HG02973 (cell line): ENCODE results near the gene NUDT1.
"Not testable (repeated sequence)": the region's sequence is repeated elsewhere in the genome, so short reads cannot be mapped to it uniquely, and the experiment has no call there.

Experiments used
- ATAC-seq: cut with Tn5 transposase; IDR thresholded peaks from one replicate; pipeline ENCODE4 v1.9.1; 2021; ENCODE audit warnings: moderate library complexity; ENCODE audit not compliant: unreplicated experiment

Gene NUDT1

GRCh38 chr7:2264158-2264557 is 22.1 kb downstream of the NUDT1 start:
- no peak for ATAC-seq

- no peak for ATAC-seq
Measured at GRCh38 chr7:2266911-2267310, 24.9 kb downstream of the NUDT1 start.

DNA sequence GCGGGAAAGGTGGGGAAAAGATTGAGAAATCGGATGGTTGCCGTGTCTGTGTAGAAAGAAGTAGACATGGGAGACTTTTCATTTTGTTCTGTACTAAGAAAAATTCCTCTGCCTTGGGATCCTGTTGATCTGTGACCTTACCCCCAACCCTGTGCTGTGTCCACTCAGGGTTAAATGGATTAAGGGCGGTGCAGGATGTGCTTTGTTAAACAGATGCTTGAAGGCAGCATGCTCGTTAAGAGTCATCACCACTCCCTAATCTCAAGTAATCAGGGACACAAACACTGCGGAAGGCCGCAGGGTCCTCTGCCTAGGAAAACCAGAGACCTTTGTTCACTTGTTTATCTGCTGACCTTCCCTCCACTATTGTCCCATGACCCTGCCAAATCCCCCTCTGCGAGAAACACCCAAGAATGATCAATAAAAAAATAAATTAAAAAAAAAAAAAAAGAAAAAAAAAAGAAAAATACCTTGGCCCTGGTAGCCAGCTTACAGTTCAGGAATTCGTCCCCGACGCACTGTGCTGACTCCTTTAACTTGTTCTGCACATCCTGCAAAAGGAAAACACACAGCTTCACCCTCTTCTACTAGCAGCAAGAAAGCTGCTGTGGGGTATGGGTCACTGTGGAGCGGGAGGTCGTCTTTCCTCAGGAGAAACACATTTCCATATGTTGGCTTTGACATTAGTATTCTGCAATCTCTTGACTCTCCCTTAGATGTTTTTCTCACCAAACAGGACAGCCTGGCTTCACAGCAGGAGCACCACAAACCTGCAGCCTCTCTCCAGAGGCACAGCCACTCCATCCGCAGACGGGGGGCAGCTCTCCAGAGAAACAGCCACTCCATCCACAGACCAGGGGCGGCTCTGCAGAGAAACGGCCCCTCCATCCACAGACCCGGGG is 27.3 kb downstream of the NUDT1 start:
- ATAC-seq, result not testable (repeated sequence)

GRCh38 chr7:2269991-2270460 is 28.0 kb downstream of the NUDT1 start:
- no peak for ATAC-seq

DNA sequence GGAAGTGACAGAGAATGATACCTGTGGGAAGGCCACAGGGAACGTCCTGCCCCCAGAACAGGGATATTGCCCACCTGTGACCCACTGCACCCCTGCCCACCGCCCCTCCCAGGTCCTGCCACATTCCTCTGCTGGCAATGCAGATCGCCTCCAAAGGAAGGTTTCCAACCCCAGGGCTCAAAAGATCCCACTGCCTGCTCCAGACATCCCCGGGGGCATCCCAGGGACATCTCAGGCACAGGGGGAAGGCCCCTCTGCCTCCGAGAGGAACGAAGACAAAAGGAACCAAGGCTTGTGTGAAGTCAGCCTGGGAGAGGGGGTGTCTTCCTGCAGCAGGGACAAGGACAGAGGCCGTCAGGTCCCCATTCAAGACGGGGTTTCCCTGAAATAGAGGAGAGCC is 28.5 kb downstream of the NUDT1 start:
- no peak for ATAC-seq

- ATAC-seq, result no peak
Measured at GRCh38 chr7:2271273-2272026, 29.4 kb downstream of the NUDT1 start.

- no peak for ATAC-seq
Measured at GRCh38 chr7:2272031-2272430, 30.0 kb downstream of the NUDT1 start.

DNA sequence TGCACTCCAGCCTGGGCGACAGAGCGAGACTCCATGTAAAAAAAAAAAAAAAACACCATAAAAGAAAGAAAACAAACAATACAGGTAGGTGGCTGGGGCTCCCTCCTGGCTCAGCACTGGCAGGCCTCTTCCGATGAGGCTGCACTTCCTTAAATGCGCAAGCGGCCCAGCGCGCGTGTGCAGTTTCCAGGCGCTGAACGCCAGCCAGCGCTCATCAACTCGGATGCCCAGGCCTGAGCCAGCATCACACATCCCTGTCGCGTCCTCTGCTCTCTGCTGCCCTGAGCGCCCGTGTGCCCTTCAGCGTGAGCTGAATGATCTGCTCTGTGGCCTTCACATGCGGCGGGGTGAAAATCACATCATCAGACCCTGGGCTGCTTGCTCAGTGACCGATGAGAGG is 31.8 kb downstream of the NUDT1 start:
- ATAC-seq, result no peak

- ATAC-seq, result no peak
Measured at GRCh38 chr7:2274666-2275065, 32.6 kb downstream of the NUDT1 start.

GRCh38 chr7:2275101-2275500 is 33.1 kb downstream of the NUDT1 start:
- no peak for ATAC-seq

- ATAC-seq, result no peak
Measured at GRCh38 chr7:2276107-2276506, 34.1 kb downstream of the NUDT1 start.

DNA sequence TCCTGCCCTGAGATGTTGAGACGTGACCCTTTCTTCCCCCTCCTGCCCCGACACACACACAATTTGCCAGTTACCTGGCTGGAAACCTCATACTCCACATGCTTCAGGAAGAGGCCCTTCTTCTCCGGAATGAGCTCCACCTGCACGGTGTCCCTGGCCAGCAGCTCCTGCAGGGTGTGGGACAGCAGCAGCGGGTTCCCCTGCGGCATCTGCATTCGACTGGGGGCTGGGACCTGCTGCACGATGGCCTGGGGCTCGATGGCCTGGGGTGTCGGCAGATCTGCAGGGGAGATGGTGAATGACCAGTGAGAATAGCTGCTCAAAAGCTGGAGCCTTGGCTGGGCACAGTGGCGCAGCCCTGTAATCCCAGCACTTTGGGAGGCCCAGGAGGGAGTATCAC is 36.0 kb downstream of the NUDT1 start:
- ATAC-seq, result no peak

- no peak for ATAC-seq
Measured at GRCh38 chr7:2279896-2280295, 37.9 kb downstream of the NUDT1 start.

GRCh38 chr7:2280424-2280823 is 38.4 kb downstream of the NUDT1 start:
- no peak for ATAC-seq

GRCh38 chr7:2281541-2281940 is 39.5 kb downstream of the NUDT1 start:
- ATAC-seq, result no peak

- ATAC-seq, result no peak
Measured at GRCh38 chr7:2282185-2282751, 40.2 kb downstream of the NUDT1 start.

GRCh38 chr7:2283074-2283473 is 41.0 kb downstream of the NUDT1 start:
- ATAC-seq, result no peak

DNA sequence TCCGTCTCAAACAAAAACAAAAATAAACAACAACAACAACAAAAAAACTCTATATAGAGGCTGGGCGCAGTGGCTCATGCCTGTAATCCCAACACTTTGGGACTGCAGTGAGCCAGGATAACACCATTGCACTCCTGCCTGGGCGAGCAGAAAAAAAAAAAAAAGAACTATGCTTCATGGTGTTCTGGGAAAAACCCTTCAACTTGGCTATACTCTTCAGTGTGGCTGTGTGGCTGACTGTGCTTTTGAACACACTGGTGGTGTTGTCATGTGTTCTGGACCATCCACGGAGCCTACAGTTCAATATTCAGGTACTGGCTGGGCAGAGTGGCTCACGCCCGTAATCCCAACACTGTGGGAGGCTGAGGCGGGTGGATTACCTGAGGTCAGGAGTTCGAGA is 45.7 kb downstream of the NUDT1 start:
- no peak for ATAC-seq

GRCh38 chr7:2288503-2288902 is 46.5 kb downstream of the NUDT1 start:
- ATAC-seq, result peak; percentile 71

GRCh38 chr7:2289111-2289586 is 47.1 kb downstream of the NUDT1 start:
- ATAC-seq, result no peak

DNA sequence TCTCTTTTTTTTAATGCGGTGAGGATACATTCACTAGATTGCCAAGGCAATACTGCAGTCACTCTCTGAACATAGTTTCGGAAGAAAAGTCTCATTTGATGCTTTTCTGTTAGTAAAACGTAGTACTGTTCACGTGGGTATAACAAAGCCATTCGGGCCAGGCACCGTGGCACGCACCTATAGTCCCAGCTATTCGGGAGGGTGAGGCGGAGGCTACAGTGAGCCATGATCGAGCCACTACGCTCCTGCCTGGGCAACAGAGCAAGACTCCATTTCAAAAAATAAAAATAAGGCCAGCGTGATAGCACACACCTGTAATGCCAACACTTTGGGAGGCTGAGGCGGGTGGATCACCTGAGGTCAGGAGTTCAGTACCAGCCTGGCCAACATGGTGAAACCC is 47.6 kb downstream of the NUDT1 start:
- ATAC-seq, result no peak

DNA sequence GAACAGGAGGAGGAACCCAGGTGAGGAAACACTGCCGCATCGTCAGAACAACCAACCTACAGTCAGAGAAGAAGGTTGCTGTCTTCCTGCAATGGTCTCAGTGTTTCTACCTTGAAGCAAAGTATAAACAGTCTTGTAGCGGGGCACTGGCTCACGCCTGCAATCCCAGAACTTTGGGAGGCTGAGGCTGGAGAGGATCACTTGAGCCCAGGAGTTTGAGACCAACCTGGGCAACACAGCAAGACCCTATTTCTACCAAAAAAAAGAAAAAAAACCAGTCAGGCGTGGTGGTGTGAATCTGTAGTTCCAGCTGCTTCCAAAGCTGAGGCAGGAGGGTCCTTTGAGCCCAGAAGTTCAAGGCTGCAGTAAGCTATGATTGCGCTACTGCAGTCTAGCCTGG is 48.9 kb downstream of the NUDT1 start:
- no peak for ATAC-seq
